NCI-H82 treated with DMSO at 0.1 percent for 48 hours (cell line): ENCODE results near the gene TMEM221.
"Not testable (repeated sequence)": the region's sequence is repeated elsewhere in the genome, so short reads cannot be mapped to it uniquely, and the experiment has no call there.

Source experiments
- DNase-seq: peaks from one replicate; lab custom pipeline; 2025; ENCODE audit not compliant: unreplicated experiment; lab: John Stamatoyannopoulos, UW

Gene TMEM221

DNA sequence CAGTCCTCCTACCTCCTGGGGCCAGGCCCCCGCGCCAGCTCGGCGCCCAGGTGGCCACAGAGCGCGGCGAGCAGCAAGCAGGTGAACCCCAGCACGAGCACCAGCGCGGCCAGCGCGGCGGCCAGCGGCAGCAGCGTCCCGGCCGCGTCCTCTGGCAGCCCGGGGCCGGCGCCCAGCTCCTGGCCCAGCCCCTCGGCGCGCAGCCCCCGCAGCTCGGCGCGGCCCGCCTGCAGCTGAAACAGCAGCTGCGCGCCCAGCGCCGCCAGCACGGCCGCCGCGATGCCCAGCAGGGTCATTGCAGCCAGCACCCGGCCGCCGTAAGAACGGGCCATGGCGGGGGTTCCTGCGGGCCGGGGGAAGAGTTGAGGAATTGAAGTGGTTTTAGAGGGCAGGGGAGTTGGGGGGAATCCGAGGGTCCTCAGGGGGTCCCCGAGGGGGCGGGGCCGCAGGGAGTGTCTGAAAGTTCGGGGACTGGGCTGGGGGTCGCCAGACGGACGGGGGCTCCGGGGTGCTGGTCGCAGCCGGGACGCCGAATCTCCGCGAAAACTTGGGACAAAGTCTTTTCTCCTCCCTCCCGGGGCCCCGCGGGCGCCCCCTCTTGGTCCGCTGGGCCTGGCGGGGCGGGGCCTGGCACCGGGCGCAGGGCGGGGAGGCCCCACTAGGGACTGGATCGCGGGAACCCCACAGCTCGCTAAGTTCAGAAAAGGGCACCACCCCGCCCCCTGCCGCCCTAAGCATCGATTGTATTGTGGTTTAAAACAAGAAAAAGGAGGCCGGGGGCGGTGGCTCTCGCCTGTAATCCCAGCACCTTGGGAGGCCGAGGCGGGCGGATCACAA lies at the start of gene TMEM221:
Gene TMEM221, minus strand, starts transcription at position 538 of the 837 bp plus-strand sequence. Its CDS starts 206 bp downstream, at position 332.
- DNase-seq: no peak

DNA sequence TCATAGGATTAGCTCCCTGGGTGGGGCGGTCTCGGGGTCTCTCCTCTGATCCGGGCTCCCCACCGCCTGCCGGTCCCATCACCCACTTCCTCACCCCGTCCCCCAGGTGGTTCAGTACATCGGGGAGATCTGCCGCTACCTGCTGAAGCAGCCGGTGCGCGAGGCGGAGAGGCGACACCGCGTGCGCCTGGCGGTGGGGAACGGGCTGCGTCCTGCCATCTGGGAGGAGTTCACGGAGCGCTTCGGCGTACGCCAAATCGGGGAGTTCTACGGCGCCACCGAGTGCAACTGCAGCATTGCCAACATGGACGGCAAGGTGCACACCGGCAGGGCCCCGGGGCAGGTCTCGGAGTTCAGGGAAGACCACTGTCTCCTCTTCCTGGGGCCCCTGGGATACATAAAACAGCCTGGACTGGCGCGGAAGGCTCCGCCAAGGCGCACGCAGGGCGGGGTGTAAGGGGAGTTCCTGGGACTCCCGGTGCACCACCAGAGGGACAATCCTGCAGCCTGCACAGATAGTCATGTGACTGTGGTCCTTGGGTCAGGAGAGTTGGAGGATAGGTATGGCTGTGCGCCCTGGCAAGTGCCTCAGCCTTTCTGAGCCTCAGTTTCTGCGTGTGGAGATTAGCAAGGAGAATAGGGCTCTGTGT lies 48.8 kb upstream of the TMEM221 start:
- DNase-seq: no peak

GRCh38 chr19:17496337-17496997 lies 48.0 kb upstream of the TMEM221 start:
- peak; percentile 72 for DNase-seq

GRCh38 chr19:17495639-17496296 lies 47.3 kb upstream of the TMEM221 start:
- no peak for DNase-seq

- DNase-seq: no peak
These were observed 42.8 kb upstream of the TMEM221 start for GRCh38 chr19:17491287-17491686.

DNA sequence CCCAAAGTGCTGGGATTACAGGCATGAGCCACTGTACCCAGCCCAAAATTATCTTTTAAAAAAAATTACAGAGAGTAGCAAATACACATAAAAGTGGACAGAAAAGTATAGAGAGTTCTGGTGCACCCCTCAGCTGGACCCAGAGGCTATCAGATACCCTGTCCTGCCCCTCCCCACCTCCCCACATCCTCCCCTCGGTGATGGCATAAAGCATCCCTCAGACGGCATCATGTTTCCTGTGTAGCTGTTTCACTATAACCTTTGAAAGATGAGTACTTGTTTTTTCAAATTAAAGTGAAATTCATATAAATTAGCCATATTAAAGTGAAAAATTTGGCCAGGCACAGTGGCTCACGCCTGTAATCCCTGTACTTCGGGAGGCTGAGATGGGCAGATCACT lies 41.9 kb upstream of the TMEM221 start:
- DNase-seq: no peak

GRCh38 chr19:17489392-17490030 lies 41.0 kb upstream of the TMEM221 start:
- no peak for DNase-seq

GRCh38 chr19:17488593-17489391 lies 40.3 kb upstream of the TMEM221 start:
- peak; percentile 95 for DNase-seq

DNA sequence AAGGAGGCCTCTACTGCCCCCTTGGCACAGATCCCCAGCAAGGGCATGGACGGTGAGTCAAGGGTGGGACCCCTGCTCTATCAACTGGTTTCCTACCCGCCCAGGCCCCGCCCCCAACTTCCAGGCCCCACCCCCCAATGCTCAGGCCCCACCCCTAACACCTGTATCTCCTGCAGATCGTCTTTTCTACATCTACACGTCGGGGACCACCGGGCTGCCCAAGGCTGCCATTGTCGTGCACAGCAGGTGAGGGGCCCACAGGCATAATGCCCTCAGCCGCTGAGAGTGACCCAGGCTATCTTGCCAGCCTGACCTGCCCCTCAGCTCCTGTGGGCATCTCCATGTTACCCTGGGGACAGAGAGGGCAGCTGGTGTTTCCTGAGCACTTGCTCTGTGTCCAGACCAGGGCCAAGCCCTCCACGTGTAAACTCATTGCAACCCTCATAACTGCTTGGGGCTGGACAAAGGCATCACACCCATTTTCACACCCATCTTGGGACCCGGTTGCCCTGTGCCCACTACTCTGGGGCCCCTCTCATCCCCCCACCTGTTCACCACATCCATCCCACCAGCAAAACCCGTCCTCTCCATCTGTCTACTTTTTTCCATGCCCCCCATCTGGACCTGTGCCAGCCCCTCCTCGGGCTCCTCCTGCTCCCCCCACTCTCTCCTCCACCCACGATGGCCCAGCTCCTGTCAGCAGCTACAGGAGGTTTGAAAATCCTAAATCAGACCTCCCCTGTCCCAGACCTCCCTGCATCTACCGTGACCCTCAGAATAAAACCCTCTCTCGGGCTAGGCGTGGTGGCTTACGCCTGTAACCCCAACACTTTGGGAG lies 39.0 kb upstream of the TMEM221 start:
- no peak for DNase-seq

DNA sequence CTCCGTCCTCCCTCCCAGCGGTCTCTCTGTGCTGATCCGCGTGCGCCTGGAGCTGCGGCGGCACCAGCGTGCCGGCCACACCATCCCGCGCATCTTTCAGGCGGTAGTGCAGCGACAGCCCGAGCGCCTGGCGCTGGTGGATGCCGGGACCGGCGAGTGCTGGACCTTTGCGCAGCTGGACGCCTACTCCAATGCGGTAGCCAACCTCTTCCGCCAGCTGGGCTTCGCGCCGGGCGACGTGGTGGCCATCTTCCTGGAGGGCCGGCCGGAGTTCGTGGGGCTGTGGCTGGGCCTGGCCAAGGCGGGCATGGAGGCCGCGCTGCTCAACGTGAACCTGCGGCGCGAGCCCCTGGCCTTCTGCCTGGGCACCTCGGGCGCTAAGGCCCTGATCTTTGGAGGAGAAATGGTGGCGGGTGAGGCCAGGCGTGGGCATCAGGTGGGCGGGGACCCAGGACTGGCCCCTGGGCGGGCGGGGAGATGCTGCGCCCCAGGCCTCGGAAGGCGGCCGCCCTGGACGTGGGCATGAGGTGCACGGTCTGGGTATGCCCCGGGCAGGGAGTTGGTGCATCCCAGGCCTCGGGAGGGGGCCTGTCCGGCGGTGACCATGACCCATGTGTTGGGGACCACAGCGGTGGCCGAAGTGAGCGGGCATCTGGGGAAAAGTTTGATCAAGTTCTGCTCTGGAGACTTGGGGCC lies 38.2 kb upstream of the TMEM221 start:
- no peak for DNase-seq

DNA sequence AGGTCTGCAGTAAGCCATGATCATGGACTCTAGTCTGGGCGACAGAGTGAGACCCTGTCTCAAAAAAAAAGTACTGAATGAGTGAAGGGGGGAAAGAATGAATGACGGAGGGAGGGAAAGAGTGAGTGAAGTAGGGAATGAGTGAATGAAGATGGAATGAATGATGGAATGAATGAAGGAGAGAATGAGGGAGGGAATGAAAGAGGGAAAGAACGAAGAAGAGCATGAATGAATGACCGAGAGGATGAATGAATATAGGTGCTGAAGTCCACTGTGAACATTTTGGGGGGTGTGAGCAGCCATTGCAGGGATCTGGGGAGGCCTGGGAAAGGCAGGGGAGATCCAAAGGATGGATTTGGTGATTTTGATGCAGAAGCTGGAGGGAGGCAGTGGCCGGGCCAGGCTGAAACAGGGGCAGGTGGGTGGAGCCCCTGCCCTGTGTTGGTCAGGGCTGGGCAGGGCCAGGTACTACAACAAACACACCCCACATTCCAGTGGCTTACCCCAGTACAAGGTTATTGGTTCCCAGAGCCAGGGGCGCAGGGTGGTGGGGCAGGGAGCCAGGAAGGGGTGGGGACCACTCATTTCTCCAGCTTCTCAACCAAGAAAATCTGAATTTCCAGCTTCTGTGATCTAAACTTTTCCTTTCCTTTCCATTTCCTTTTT lies 36.2 kb upstream of the TMEM221 start:
- no peak for DNase-seq

GRCh38 chr19:17483605-17484002 lies 35.1 kb upstream of the TMEM221 start:
- no peak for DNase-seq

GRCh38 chr19:17482877-17483604 lies 34.6 kb upstream of the TMEM221 start:
- DNase-seq: no peak

DNA sequence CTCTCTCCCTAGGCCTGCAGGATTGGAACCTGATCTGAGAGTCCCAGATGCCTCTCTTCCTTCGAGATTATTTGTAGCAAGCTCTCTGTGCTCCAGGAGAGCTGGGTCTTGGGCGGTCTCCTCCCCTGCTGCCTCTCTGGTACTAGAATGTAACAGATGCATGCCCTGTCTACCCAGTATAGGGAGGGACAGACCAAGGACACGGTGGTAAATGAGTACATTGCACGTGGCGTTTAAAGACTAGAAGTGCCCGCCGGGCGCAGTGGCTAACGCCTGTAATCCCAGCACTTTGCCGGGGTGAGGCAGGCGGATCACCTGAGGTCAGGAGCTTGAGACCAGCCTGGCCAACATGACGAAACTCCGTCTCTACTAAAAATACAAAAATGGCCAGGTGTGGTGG lies 33.5 kb upstream of the TMEM221 start:
- no peak for DNase-seq

GRCh38 chr19:17479325-17479791 lies 30.9 kb upstream of the TMEM221 start:
- no peak for DNase-seq

GRCh38 chr19:17475541-17476115 lies 27.2 kb upstream of the TMEM221 start:
- no peak for DNase-seq

DNA sequence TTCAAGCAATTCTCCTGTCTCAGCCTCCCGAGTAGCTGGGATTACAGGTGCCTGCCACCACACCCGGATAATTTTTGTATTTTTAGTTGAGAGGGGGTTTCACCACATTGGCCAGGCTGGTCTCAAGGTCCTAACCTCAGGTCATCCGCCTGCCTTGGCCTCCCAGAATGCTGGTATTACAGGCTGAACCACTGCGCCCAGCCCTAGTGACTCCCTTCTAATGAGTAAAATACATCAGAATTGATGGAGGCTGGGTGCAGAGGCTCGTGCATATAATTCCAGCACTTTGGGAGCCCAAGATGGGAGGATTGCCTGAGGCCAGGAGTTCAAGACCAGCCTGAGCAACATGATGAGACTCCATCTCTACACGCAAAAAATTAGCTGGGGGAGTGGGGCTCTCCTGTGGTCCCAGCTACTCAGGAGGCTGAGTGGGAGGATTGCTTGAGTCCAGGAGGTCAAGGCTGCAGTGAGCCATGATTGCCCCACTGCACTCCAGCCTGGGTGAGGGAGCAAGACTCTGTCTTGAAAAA lies 26.6 kb upstream of the TMEM221 start:
- DNase-seq: not testable (repeated sequence)
